ENCODE data around the gene NEAT1.

Gene NEAT1

DNA sequence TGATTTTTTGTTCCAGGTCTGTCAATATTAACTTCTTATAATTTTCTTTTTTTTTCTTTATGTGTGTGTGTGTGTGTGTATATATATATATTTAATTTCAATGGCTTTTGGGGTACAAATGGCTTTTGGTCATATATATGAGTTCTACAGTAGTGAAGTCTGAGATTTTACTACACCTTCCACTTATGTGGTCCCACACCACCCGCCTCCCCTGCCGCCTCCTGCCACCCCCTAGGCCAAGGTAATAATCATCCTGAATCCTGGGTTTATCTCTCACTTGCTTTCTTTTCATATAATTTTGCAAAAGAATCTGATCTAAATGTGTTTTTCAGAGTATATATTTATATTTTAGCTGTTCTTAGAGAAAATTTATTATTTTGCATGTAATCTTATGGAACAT, 11.1 kb downstream of the NEAT1 start:
- DNase-seq (ENCODE audit: low read depth, low spot score): no peak

GRCh38 chr11:65434057-65434666, 11.6 kb downstream of the NEAT1 start:
- DNase-seq (ENCODE audit: low read depth, low spot score): no peak

GRCh38 chr11:65434667-65435410, 12.2 kb downstream of the NEAT1 start:
- DNase-seq (ENCODE audit: low read depth, low spot score): no peak

- DNase-seq (ENCODE audit: low read depth, low spot score): no peak
These were observed 12.9 kb downstream of the NEAT1 start for GRCh38 chr11:65435411-65435931.

DNA sequence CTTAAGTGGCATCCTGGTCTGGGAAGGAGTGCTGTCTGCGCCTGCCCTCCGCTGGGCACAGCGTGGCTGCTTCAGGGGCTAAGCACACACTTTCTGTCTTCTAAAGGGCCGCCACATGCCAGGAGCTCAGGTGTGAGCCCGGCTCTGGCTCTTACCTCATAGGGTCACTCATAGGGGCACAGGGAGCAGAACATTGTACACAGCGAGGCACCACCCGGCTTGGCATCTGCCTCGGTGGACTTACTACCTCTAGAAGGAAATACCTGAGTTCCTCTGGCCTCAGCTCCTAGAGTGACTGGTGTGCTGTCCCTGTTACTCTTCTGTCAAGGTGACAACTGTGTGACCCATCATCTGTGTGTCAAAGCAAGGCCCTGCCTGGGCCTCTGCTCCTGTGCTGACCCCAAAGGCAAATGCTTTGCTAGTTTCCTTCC, 13.4 kb downstream of the NEAT1 start:
- no peak for DNase-seq (ENCODE audit: low read depth, low spot score)

GRCh38 chr11:65436412-65437032, 13.9 kb downstream of the NEAT1 start:
- no peak for DNase-seq (ENCODE audit: low read depth, low spot score)

DNA sequence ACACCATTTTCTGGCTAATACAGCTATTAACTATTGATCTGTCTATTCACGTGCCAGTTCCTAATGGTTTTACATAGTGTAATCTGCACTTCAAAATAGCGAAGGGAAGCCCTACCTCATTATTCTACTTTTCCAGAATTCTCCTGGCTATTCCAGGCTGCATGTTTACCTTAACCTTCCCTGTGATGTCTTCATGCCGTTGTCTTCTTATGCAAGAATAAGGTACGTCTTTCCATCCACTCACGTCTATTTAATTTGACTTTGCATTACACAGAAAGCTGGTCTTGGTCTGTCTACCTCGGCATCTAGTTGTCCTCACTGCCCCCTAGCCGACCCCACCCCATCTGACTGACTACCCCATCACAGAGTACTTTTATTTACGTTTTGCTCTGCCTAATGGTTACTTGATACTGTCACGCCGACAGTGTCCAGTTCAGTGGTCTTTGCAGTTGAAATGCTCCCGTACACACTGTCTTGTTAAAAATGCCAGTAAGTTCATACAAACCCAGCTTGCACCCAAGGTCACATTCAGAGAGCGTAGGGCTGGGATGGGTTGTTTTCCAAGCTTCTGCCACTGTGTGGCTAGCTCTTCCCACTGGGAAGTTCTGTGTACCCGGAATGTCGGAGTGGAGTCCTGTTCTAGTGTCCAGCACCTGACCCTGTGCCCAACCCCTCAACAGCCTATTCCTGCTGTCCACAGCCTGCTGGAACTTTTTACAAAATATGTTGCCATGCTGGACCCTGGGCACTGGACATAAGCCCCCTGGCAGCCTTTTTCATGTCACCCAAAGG, 15.0 kb downstream of the NEAT1 start:
- DNase-seq (ENCODE audit: low read depth, low spot score): no peak

DNA sequence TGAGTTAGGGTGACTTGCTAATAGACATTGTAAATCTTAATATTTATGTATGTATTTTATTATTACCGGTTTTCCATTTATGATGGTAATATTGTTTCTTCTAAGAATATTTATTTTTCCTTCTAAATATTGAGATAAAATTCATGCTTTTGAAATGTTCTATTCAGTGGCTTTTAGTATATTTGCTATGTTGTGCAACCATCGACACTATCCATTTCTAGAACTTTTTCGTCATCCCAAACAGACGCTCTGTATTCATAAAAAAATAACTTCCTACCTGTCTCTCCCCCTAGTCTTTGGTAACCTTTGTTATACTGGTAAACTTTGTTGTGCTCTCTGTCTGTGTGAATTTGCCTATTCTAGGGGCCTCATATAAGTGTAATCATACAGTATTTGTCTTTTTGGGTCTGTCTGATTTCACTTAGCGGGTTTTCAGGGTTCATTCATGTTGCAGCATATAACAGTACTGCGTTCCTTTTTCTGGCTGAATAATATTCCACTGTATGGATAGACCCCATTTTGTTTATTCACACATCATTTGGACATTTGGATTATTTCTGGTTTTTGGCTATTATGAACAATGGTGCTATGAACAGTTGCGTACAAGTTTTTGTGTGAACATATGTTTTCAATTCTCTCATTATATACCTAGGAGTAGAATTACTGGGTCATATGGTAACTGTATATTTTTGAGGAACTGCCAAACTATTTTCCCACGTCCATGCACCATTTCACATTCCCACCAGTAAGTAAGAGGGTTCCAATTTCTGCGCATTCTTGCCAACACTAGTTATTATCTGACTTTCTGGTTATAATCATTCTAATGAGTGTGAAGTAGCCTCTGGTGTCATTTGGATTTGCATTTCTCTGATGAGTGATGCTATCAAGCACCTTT, 15.9 kb downstream of the NEAT1 start:
- no peak for DNase-seq (ENCODE audit: low read depth, low spot score)

- no peak for DNase-seq (ENCODE audit: low read depth, low spot score)
These were observed 17.0 kb downstream of the NEAT1 start for GRCh38 chr11:65439331-65440181.

GRCh38 chr11:65440831-65441499, 18.4 kb downstream of the NEAT1 start:
- DNase-seq (ENCODE audit: low read depth, low spot score): no peak

DNA sequence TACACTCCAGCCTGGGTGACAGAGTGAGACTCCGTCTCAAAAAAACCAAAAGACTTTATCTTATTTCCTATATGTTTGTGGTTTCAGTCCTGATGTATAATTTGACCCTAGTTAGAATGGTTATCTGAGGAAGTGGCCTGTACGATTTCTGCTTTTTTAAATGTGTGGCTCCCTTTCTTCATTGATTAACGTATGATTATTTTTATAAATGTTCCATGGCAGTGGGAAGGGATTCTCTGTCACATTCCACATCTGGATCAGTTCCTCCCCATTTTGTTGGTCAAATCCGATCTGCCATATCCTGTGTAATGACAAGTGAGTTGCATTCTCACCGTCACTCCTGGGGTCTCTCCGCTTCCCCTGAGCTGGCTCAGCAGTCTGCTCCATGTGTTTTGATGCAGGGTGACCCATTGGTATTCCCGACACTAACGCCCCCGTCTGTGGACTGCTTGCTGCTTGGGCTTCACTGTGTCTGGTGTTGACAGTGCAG, 20.3 kb downstream of the NEAT1 start:
- no peak for DNase-seq (ENCODE audit: low read depth, low spot score)

DNA sequence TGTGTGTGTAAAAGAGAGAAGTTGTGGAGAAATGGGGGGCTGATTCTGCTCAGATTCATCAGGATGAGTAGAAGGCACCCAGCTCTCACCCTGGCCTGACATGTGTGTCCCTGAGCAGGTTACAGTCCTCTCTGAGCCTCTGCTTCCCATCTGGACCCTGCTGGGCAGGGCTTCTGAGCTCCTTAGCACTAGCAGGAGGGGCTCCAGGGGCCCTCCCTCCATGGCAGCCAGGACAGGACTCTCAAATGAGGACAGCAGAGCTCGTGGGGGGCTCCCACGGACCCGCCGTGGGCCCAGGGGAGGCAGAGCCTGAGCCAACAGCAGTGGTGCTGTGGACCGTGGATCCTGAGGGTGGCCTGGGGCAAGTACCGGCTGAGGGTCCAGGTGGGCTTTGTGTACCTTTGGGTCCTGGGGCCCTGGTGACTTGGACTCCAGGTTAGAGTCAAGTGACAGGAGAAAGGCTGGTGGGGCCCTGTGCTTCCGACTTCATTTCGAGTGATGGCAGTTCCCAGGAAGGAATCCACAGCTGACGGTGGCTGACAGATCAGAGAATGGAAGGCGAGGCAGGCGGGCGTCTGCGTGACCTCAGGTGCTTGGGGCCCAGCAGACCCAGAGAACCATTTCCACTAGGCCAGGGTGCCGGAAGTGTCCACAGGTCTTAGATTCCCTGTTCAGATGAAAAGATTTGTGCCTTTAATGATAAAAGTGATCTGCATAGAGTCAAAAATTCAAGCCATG, 21.9 kb downstream of the NEAT1 start:
- no peak for DNase-seq (ENCODE audit: low read depth, low spot score)

- DNase-seq (ENCODE audit: low read depth, low spot score): no peak
These were observed 22.6 kb downstream of the NEAT1 start for GRCh38 chr11:65445101-65445603.

- DNase-seq (ENCODE audit: low read depth, low spot score): no peak
These were observed 23.2 kb downstream of the NEAT1 start for GRCh38 chr11:65445604-65446445.

DNA sequence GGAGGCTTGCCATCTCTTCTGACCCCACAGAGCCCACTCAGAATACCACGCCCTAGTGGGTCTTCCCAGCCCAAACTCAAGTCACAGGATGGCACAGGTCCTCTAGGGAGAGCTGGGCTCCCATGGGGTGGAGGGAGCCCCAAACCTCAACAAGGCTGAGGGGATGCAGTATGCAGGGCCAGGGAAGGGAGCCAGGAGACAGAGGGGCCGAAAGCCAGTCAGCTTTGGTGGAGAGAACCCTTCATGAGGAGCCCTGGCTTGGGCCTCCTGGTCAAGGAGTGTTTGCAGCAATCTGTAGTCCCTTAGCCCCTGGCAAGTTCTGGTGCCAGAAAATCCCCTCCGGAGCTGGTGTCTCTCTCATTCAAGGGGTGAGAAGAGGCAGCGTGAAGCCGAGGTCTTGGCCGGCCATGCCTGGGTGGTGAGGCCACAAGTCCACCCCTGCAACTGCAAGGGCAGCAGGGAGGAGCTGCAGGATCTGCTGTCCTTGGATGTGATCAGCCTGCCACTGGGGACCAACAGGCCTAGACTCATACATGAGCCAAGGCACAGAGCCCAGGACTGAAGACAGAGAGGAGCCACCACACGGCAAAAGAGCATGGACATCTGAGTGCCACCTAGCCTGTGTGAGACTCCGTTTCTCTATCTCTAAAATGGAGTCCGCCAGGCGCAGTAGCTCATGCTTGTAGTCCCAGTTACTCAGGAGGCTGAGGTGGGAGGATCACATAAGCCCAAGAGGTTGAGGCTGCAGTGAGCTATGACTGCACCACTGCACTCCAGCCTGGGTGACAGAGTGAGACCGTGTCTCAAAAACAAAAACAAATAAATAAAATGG, 24.1 kb downstream of the NEAT1 start:
- no peak for DNase-seq (ENCODE audit: low read depth, low spot score)

GRCh38 chr11:65448074-65448417, 25.4 kb downstream of the NEAT1 start:
- DNase-seq (ENCODE audit: low read depth, low spot score): no peak

All from brain pericyte (primary cell).